Superior temporal gyrus (tissue), 1 donor: ENCODE data around the gene TBC1D22B.

Experiments
- DNase-seq: peaks from one replicate; pipeline ENCODE4 v3.0.0-alpha.2; 2016; ENCODE audit errors: extremely low spot score

Gene TBC1D22B

GRCh38 chr6:37239950-37240713 is 17.4 kb upstream of the TBC1D22B start:
- peak; percentile 49 for DNase-seq

GRCh38 chr6:37241131-37241530 is 16.4 kb upstream of the TBC1D22B start:
- no peak for DNase-seq

GRCh38 chr6:37241775-37242428 is 15.7 kb upstream of the TBC1D22B start:
- DNase-seq: no peak

- DNase-seq: no peak
Observed at GRCh38 chr6:37242429-37243052, 15.0 kb upstream of the TBC1D22B start.

- DNase-seq: no peak
Observed at GRCh38 chr6:37243131-37243815, 14.3 kb upstream of the TBC1D22B start.

- DNase-seq: no peak
Observed at GRCh38 chr6:37243816-37244370, 13.7 kb upstream of the TBC1D22B start.

GRCh38 chr6:37244430-37245310 is 12.9 kb upstream of the TBC1D22B start:
- DNase-seq: peak; percentile 66

GRCh38 chr6:37251211-37251780 is 6.3 kb upstream of the TBC1D22B start:
- no peak for DNase-seq

- DNase-seq: no peak
Observed at GRCh38 chr6:37253486-37254007, 4.0 kb upstream of the TBC1D22B start.

GRCh38 chr6:37254881-37255280 is 2.7 kb upstream of the TBC1D22B start:
- no peak for DNase-seq

GRCh38 chr6:37256692-37257319 is 766 bp upstream of the TBC1D22B start:
- DNase-seq: no peak

- no peak for DNase-seq
Observed at GRCh38 chr6:37257320-37257633, 295 bp upstream of the TBC1D22B start.

- no peak for DNase-seq
Observed at GRCh38 chr6:37258405-37259105, 983 bp downstream of the TBC1D22B start.

- DNase-seq: no peak
Observed at GRCh38 chr6:37259191-37259590, 1.6 kb downstream of the TBC1D22B start.

GRCh38 chr6:37260040-37260439 is 2.5 kb downstream of the TBC1D22B start:
- DNase-seq: no peak

- DNase-seq: no peak
Observed at GRCh38 chr6:37260444-37260843, 2.9 kb downstream of the TBC1D22B start.

GRCh38 chr6:37261198-37261597 is 3.6 kb downstream of the TBC1D22B start:
- DNase-seq: no peak

GRCh38 chr6:37262446-37263026 is 5.0 kb downstream of the TBC1D22B start:
- no peak for DNase-seq

- DNase-seq: no peak
Observed at GRCh38 chr6:37265001-37265400, 7.4 kb downstream of the TBC1D22B start.
